SH-SY5Y (cell line): Measurements from ENCODE around the gene KLK1.

ENCODE experiments used
- GATA2 ChIP-seq: IDR thresholded peaks from 2 replicates; pipeline ENCODE4 v1.6.1; 2011; ENCODE audit warnings: mild to moderate bottlenecking, low read depth, low read length
- GATA3 ChIP-seq: IDR thresholded peaks from 2 replicates; pipeline ENCODE4 v1.6.1; 2011; ENCODE audit warnings: low read depth, mild to moderate bottlenecking, low read length, moderate library complexity

GRCh38 chr19:50793558-50794065 lies 30.0 kb downstream of the KLK1 start:
- TF ChIP-seq GATA2 (no peak), GATA3 (no peak)
